Measurements from ENCODE around the gene MCCC2.

MCCC2 gene

DNA sequence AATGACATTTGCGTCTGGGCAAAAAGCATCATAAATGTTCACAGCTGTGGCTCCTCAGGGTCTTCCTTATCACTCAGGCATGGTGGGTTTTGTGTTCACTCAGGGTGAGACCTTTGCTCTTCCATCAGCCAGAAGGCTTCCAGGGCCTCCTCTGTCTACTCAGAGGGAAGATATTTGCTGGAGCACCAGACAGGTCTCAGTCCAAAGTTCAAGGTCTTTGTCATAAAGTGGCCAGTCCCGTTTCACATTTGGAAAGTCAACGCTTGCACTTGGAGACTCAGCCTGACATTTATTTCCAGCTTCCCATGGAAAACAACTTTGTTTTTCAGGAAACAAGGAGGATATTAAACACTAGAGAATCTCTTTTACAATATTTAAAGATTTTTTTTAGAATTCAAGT, 119.8 kb downstream of the MCCC2 start:
- intact Hi-C loops (cut with DNase I; ENCODE audit: low total_unique reads): no loop called here

More for the DNA sequence above, 119.8 kb downstream of the MCCC2 start:
- Histone ChIP-seq H3K9me3 (no peaks in the 10 kb centered on the region), H3K4me1 (no peaks in the 10 kb centered on the region), H3K4me3 (no peak overlapping the region), H3K36me3 (no peaks in the 10 kb centered on the region), H3K27me3 (peaks cover 0 to 5% of the 10 kb centered on the region in 2 donors), H3K27ac (no peak overlapping the region)
- DNase-seq: no peak
- TF ChIP-seq, protein P1, sequence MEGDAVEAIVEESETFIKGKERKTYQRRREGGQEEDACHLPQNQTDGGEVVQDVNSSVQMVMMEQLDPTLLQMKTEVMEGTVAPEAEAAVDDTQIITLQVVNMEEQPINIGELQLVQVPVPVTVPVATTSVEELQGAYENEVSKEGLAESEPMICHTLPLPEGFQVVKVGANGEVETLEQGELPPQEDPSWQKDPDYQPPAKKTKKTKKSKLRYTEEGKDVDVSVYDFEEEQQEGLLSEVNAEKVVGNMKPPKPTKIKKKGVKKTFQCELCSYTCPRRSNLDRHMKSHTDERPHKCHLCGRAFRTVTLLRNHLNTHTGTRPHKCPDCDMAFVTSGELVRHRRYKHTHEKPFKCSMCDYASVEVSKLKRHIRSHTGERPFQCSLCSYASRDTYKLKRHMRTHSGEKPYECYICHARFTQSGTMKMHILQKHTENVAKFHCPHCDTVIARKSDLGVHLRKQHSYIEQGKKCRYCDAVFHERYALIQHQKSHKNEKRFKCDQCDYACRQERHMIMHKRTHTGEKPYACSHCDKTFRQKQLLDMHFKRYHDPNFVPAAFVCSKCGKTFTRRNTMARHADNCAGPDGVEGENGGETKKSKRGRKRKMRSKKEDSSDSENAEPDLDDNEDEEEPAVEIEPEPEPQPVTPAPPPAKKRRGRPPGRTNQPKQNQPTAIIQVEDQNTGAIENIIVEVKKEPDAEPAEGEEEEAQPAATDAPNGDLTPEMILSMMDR (IDR thresholded peaks at IDR 0.05): no peak
